Measurements from ENCODE around the gene FBXO41. TPM values are rescaled to one million over a fixed set of nuclear protein-coding genes. Genes with fewer than 3 reads are reported as not detected.

The FBXO41 gene
- total RNA-seq (1 to 10 TPM in 3 of 4 donors, under 1 TPM in 1; 0.55 to 2.9 (median 2.3) TPM), polyA plus RNA-seq (1 to 10 TPM in 1 of 3 donors, under 1 TPM in 2; under 0.01 to 4.4 (median 0.46) TPM)

- WGBS, 2 donors, result 1 to 3% methylated on average over 69 of the region's 69 CpGs
- H3K27me3 ChIP-seq, result peaks cover 0 to 54% (median 14%) of the 10 kb centered on the region in 3 donors
- intact Hi-C loops (cut with DNase I), result no loop called here
- H3K4me1 ChIP-seq, result peaks cover 0 to 23% (median 18%) of the 10 kb centered on the region in 4 donors
- peak within 1 kb of the TSS; percentile 46 to 78 (median 62) for H3K4me3 ChIP-seq
- H3K27ac ChIP-seq, result no peak within 1 kb of the TSS
- H3K9me3 ChIP-seq, result no peaks in the 10 kb centered on the region
- no peaks in the 10 kb centered on the region for H3K36me3 ChIP-seq
- peak; percentile 71 for DNase-seq
- TF ChIP-seq POLR2AphosphoS5 (IDR thresholded peaks at IDR 0.05), result no peak
- no peak for TF ChIP-seq EP300 (IDR thresholded peaks at IDR 0.05)
- TF ChIP-seq, protein P1, sequence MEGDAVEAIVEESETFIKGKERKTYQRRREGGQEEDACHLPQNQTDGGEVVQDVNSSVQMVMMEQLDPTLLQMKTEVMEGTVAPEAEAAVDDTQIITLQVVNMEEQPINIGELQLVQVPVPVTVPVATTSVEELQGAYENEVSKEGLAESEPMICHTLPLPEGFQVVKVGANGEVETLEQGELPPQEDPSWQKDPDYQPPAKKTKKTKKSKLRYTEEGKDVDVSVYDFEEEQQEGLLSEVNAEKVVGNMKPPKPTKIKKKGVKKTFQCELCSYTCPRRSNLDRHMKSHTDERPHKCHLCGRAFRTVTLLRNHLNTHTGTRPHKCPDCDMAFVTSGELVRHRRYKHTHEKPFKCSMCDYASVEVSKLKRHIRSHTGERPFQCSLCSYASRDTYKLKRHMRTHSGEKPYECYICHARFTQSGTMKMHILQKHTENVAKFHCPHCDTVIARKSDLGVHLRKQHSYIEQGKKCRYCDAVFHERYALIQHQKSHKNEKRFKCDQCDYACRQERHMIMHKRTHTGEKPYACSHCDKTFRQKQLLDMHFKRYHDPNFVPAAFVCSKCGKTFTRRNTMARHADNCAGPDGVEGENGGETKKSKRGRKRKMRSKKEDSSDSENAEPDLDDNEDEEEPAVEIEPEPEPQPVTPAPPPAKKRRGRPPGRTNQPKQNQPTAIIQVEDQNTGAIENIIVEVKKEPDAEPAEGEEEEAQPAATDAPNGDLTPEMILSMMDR (IDR thresholded peaks at IDR 0.05), result no peak
- TF ChIP-seq POLR2A (IDR thresholded peaks at IDR 0.05), result no peak
These were observed at the start of gene FBXO41 for GRCh38 chr2:73284296-73285158. TSS of gene FBXO41 (minus strand) at chr2:73284478. CDS start at chr2:73269630, 14,848 bp downstream.

DNA sequence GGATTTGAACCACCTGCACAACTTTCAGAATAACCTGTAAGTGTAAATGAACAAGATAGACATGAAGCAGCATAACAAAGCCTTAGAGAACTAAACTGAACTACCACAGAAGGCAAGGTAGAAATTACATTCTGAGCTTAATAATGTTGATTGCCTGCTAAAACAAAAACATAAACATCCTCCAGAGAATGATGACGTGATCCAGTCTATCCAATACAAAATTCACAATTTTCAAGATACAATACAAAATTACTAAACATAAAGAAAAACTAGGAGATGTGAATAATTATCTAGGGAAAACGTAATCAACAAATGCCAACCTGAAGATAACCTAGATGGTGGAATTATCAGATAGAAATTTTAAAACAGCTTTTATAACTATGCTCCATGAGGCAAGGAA is 49.8 kb upstream of the FBXO41 start:
- H3K27ac ChIP-seq, result no peak overlapping the region
- no peaks in the 10 kb centered on the region for H3K27me3 ChIP-seq
- H3K9me3 ChIP-seq, result peaks cover 0 to 4% (median 0%) of the 10 kb centered on the region in 4 donors
- no peaks in the 10 kb centered on the region for H3K4me1 ChIP-seq
- 83 to 88% methylated on average over 2 of the region's 2 CpGs for WGBS, 2 donors
- DNase-seq, result no peak
- no peaks in the 10 kb centered on the region for H3K36me3 ChIP-seq
- intact Hi-C loops (cut with DNase I), result no loop called here
- H3K4me3 ChIP-seq, result no peak overlapping the region
- no peak for TF ChIP-seq POLR2AphosphoS5 (IDR thresholded peaks at IDR 0.05)
- TF ChIP-seq POLR2A (IDR thresholded peaks at IDR 0.05), result no peak
- TF ChIP-seq, protein P1 (IDR thresholded peaks at IDR 0.05), result no peak
- TF ChIP-seq EP300 (IDR thresholded peaks at IDR 0.05), result no peak

- Histone ChIP-seq H3K36me3 (no peaks in the 10 kb centered on the region), H3K9me3 (peaks cover 0 to 4% (median 0%) of the 10 kb centered on the region in 4 donors)
- no peak for TF ChIP-seq EP300 (IDR thresholded peaks at IDR 0.05)
- TF ChIP-seq POLR2A (IDR thresholded peaks at IDR 0.05), result no peak
- TF ChIP-seq POLR2AphosphoS5 (IDR thresholded peaks at IDR 0.05), result no peak
- TF ChIP-seq, protein P1 (IDR thresholded peaks at IDR 0.05), result no peak
These were observed 49.3 kb upstream of the FBXO41 start for GRCh38 chr2:73333564-73333963.

GRCh38 chr2:73324126-73324725 is 39.9 kb upstream of the FBXO41 start:
- no peaks in the 10 kb centered on the region for H3K4me1 ChIP-seq
- TF ChIP-seq POLR2A (IDR thresholded peaks at IDR 0.05), result no peak
- TF ChIP-seq, protein P1 (IDR thresholded peaks at IDR 0.05), result no peak
- no peak for TF ChIP-seq POLR2AphosphoS5 (IDR thresholded peaks at IDR 0.05)
- no peak for TF ChIP-seq EP300 (IDR thresholded peaks at IDR 0.05)
- intact Hi-C loops (cut with DNase I), result no loop called here
- 71 to 73% methylated on average over 13 of the region's 13 CpGs for WGBS, 2 donors
- H3K27me3 ChIP-seq, result peaks cover 0 to 13% (median 0%) of the 10 kb centered on the region in 3 donors
- H3K4me3 ChIP-seq, result no peak overlapping the region
- H3K27ac ChIP-seq, result no peak overlapping the region
- no peaks in the 10 kb centered on the region for H3K36me3 ChIP-seq
- H3K9me3 ChIP-seq, result no peaks in the 10 kb centered on the region
- no peak for DNase-seq

More at GRCh38 chr2:73333564-73333963, 49.3 kb upstream of the FBXO41 start:
- Histone ChIP-seq H3K27ac (no peak overlapping the region), H3K4me1 (no peaks in the 10 kb centered on the region), H3K4me3 (no peak overlapping the region), H3K27me3 (no peaks in the 10 kb centered on the region)
- intact Hi-C loops (cut with DNase I), result no loop called here
- no peak for DNase-seq
